Activated T-helper 2 cell treated with anti-CD3 and anti-CD28 coated beads, Interferon-gamma antibody, Interleukin-2, Interleukin-4, amounts not matched to agents 10 μg/mL and 5 μg/mL and 100 μg/mL, durations not matched to agents 14 hours and 24 hours and 36 hours (primary cell): ENCODE measurements around the gene SPECC1. TPM values are rescaled to one million over a fixed set of nuclear protein-coding genes. Genes with fewer than 3 reads are reported as not detected.
"Not testable (repeated sequence)": the region's sequence is repeated elsewhere in the genome, so short reads cannot be mapped to it uniquely, and the experiment has no call there.

Experiments used
- DNase-seq: peaks from one replicate; pipeline ENCODE4 v3.0.0; 2021; ENCODE audit warnings: low spot score
- H3K27ac Mint-ChIP-seq: one replicate; pipeline ENCODE4 v1.8.0; 2021; ENCODE audit warnings: mixed read lengths
- H3K27me3 Mint-ChIP-seq: one replicate; pipeline ENCODE4 v1.8.0; 2021; ENCODE audit warnings: low read depth, mixed read lengths
- H3K36me3 Mint-ChIP-seq: one replicate; pipeline ENCODE4 v1.8.0; 2021; ENCODE audit warnings: low read depth, mixed read lengths
- H3K4me1 Mint-ChIP-seq: one replicate; pipeline ENCODE4 v1.8.0; 2021; ENCODE audit warnings: low read depth, mixed read lengths
- H3K4me3 Mint-ChIP-seq: one replicate; pipeline ENCODE4 v1.8.0; 2021; ENCODE audit warnings: low read depth, mild to moderate bottlenecking, moderate library complexity, mixed read lengths
- H3K9me3 Mint-ChIP-seq: one replicate; pipeline ENCODE4 v1.8.0; 2021; ENCODE audit warnings: mixed read lengths
- intact Hi-C: fragments of 100-400 bp; cut with micrococcal nuclease; formaldehyde crosslinking; loops from one replicate; pipeline ENCODE4 v1.15.1; 2023
- total RNA-seq: library from RNA; stranded (reverse); gene quantifications from 2 replicates; pipeline ENCODE4 v1.2.3, GENCODE V29; 2022

SPECC1 gene
- total RNA-seq, 1 donor from 2014 or later = 6.8 TPM

- Mint-ChIP-seq H3K27ac (no peak overlapping the region), H3K36me3 (no peaks in the 10 kb centered on the region), H3K4me3 (no peak overlapping the region), H3K9me3 (no peaks in the 10 kb centered on the region), H3K4me1 (peaks cover 2% of the 10 kb centered on the region), H3K27me3 (peaks cover 9% of the 10 kb centered on the region)
- intact Hi-C loops = no loop called here
- no peak for DNase-seq
These were observed 163.9 kb downstream of the SPECC1 start for GRCh38 chr17:20173091-20173490.

GRCh38 chr17:20174588-20175265 is 165.6 kb downstream of the SPECC1 start:
- Mint-ChIP-seq H3K4me3 (no peak overlapping the region), H3K27me3 (peaks cover 12% of the 10 kb centered on the region), H3K9me3 (no peaks in the 10 kb centered on the region), H3K4me1 (peaks cover 2% of the 10 kb centered on the region), H3K36me3 (no peaks in the 10 kb centered on the region), H3K27ac (no peak overlapping the region)
- intact Hi-C loops = no loop called here
- DNase-seq = no peak

- Mint-ChIP-seq H3K27ac (no peak overlapping the region), H3K9me3 (no peaks in the 10 kb centered on the region), H3K4me1 (no peaks in the 10 kb centered on the region), H3K36me3 (no peaks in the 10 kb centered on the region), H3K4me3 (no peak overlapping the region), H3K27me3 (peaks cover 28% of the 10 kb centered on the region)
- intact Hi-C loops = no loop called here
- DNase-seq = no peak
These were observed 169.9 kb downstream of the SPECC1 start for GRCh38 chr17:20179041-20179440.

- Mint-ChIP-seq H3K27ac (no peak overlapping the region), H3K36me3 (no peaks in the 10 kb centered on the region), H3K4me1 (no peaks in the 10 kb centered on the region), H3K4me3 (no peak overlapping the region), H3K27me3 (peaks cover 28% of the 10 kb centered on the region), H3K9me3 (no peaks in the 10 kb centered on the region)
- intact Hi-C loops = no loop called here
- DNase-seq = no peak
These were observed 171.5 kb downstream of the SPECC1 start for GRCh38 chr17:20180661-20181060.

GRCh38 chr17:20184181-20184580 is 175.0 kb downstream of the SPECC1 start:
- H3K27ac Mint-ChIP-seq = no peak overlapping the region
- H3K9me3 Mint-ChIP-seq = no peaks in the 10 kb centered on the region
- H3K27me3 Mint-ChIP-seq = peaks cover 18% of the 10 kb centered on the region
- no peaks in the 10 kb centered on the region for H3K4me1 Mint-ChIP-seq
- H3K4me3 Mint-ChIP-seq = no peak overlapping the region
- no peaks in the 10 kb centered on the region for H3K36me3 Mint-ChIP-seq
- intact Hi-C loops = no loop called here
- no peak for DNase-seq

- H3K36me3 Mint-ChIP-seq = no peaks in the 10 kb centered on the region
- no peak overlapping the region for H3K4me3 Mint-ChIP-seq
- H3K9me3 Mint-ChIP-seq = no peaks in the 10 kb centered on the region
- DNase-seq = no peak
- intact Hi-C loops = no loop called here
- no peak overlapping the region for H3K27ac Mint-ChIP-seq
- peaks cover 14% of the 10 kb centered on the region for H3K27me3 Mint-ChIP-seq
- no peaks in the 10 kb centered on the region for H3K4me1 Mint-ChIP-seq
These were observed 175.9 kb downstream of the SPECC1 start for GRCh38 chr17:20184977-20185619.

GRCh38 chr17:20187049-20187448 is 177.9 kb downstream of the SPECC1 start:
- Mint-ChIP-seq H3K9me3 (no peaks in the 10 kb centered on the region), H3K27ac (no peak overlapping the region)
- intact Hi-C loops = no loop called here

GRCh38 chr17:20189302-20189701 is 180.1 kb downstream of the SPECC1 start:
- H3K4me1 Mint-ChIP-seq = no peaks in the 10 kb centered on the region
- H3K36me3 Mint-ChIP-seq = no peaks in the 10 kb centered on the region
- H3K4me3 Mint-ChIP-seq = no peak overlapping the region
- no peak overlapping the region for H3K27ac Mint-ChIP-seq
- intact Hi-C loops = no loop called here
- DNase-seq = no peak
- no peaks in the 10 kb centered on the region for H3K9me3 Mint-ChIP-seq
- H3K27me3 Mint-ChIP-seq = no peaks in the 10 kb centered on the region

More at GRCh38 chr17:20187049-20187448, 177.9 kb downstream of the SPECC1 start:
- H3K27me3 Mint-ChIP-seq = peaks cover 4% of the 10 kb centered on the region
- H3K36me3 Mint-ChIP-seq = no peaks in the 10 kb centered on the region
- no peak overlapping the region for H3K4me3 Mint-ChIP-seq
- no peaks in the 10 kb centered on the region for H3K4me1 Mint-ChIP-seq
- DNase-seq = no peak

- no peaks in the 10 kb centered on the region for H3K27me3 Mint-ChIP-seq
- no peak overlapping the region for H3K4me3 Mint-ChIP-seq
- H3K27ac Mint-ChIP-seq = no peak overlapping the region
- no peak for DNase-seq
- intact Hi-C loops = no loop called here
- H3K9me3 Mint-ChIP-seq = peaks cover 5% of the 10 kb centered on the region
- H3K36me3 Mint-ChIP-seq = no peaks in the 10 kb centered on the region
- H3K4me1 Mint-ChIP-seq = no peaks in the 10 kb centered on the region
These were observed 180.8 kb downstream of the SPECC1 start for GRCh38 chr17:20189979-20190378.

GRCh38 chr17:20190605-20191004 is 181.4 kb downstream of the SPECC1 start:
- intact Hi-C loops = no loop called here

GRCh38 chr17:20191056-20191455 is 181.9 kb downstream of the SPECC1 start:
- Mint-ChIP-seq H3K27ac (no peak overlapping the region), H3K4me1 (no peaks in the 10 kb centered on the region), H3K27me3 (no peaks in the 10 kb centered on the region), H3K9me3 (peaks cover 10% of the 10 kb centered on the region), H3K36me3 (no peaks in the 10 kb centered on the region), H3K4me3 (no peak overlapping the region)
- intact Hi-C loops = no loop called here
- no peak for DNase-seq

More at GRCh38 chr17:20190605-20191004, 181.4 kb downstream of the SPECC1 start:
- Mint-ChIP-seq H3K4me3 (no peak overlapping the region), H3K27ac (no peak overlapping the region), H3K9me3 (peaks cover 7% of the 10 kb centered on the region), H3K27me3 (no peaks in the 10 kb centered on the region), H3K4me1 (no peaks in the 10 kb centered on the region), H3K36me3 (no peaks in the 10 kb centered on the region)
- no peak for DNase-seq

GRCh38 chr17:20196286-20196685 is 187.1 kb downstream of the SPECC1 start:
- H3K27ac Mint-ChIP-seq, H3K4me1 Mint-ChIP-seq, H3K36me3 Mint-ChIP-seq, DNase-seq, intact Hi-C loops, H3K27me3 Mint-ChIP-seq, H3K4me3 Mint-ChIP-seq: not testable (repeated sequence)
- H3K9me3 Mint-ChIP-seq = peaks cover 26% of the 10 kb centered on the region

GRCh38 chr17:20197272-20197926 is 188.2 kb downstream of the SPECC1 start:
- no peak overlapping the region for H3K27ac Mint-ChIP-seq
- H3K4me1 Mint-ChIP-seq = no peaks in the 10 kb centered on the region
- no peaks in the 10 kb centered on the region for H3K27me3 Mint-ChIP-seq
- H3K36me3 Mint-ChIP-seq = no peaks in the 10 kb centered on the region
- no peak overlapping the region for H3K4me3 Mint-ChIP-seq
- H3K9me3 Mint-ChIP-seq = peaks cover 26% of the 10 kb centered on the region
- intact Hi-C loops = no loop called here
- DNase-seq = no peak
